Measurements from ENCODE around the gene YPEL2. TPM values are rescaled to one million over a fixed set of nuclear protein-coding genes. Genes with fewer than 3 reads are reported as not detected.

YPEL2 gene
- total RNA-seq, 1 donor from 2014 or later: 19.5 TPM

DNA sequence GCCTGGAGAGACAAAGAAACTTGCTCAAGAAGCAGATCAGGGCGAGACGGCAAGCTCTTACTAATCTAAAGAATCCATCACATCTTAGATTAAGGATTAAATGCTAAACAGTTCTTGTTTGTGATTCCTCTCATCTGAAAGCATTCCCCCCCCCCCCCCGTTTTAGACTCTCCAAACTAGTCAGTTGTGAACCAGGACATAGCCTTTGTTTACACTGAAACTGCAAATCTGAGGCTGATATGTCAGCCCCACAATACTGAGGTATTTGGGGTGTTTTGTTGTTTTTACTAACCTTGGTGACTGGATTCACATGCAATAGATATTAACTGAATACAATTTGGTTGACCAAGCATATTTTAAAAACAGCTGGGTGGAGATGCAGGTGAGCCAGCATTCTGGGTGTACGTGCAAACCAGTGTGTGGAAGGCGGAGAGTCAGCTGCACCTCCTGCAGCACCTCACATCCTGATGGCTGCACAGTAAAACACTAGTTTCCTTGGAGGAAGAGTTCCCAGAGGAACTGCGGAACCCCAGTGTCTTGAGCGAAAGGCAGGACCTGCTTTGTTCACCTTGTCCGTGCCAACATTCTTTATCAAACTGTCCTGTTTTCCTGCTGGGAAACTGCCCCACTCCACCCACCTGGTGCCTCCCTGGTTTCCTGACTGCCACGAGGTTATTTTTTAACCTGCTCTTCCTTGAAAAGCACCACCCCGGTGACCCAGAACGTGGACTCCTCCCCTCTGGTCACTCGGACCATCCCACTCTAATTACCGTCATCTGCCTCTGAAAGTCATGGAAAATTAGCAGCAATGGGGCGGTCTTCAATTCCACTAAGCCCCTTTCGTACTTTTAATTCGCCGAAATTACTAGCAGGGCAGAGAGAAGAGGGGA, 1.2 kb upstream of the YPEL2 start:
- no peak for DNase-seq
- H3K9me3 Mint-ChIP-seq: no peaks in the 10 kb centered on the region
- H3K36me3 Mint-ChIP-seq (ENCODE audit: low read depth): peaks cover 4% of the 10 kb centered on the region
- CTCF ChIA-PET: interaction anchor here (0.6 to 12.6 kb wide), 36 partner anchors 8 to 235 kb away, joined by 3 to 222 read pairs (median 5); no protein-coding TSS in a partner anchor
- peaks cover 52% of the 10 kb centered on the region for H3K4me1 Mint-ChIP-seq
- H3K27me3 Mint-ChIP-seq: no peaks in the 10 kb centered on the region
- POLR2A ChIA-PET: interaction anchor here (0.6 to 4.2 kb wide), 9 partner anchors 20 to 1706 kb away, joined by 3 to 56 read pairs (median 4); no protein-coding TSS in a partner anchor
- ATAC-seq (ENCODE audit: low read depth): no peak
- peak overlapping the region; percentile 79 for H3K27ac Mint-ChIP-seq
- TF ChIP-seq, protein P1, sequence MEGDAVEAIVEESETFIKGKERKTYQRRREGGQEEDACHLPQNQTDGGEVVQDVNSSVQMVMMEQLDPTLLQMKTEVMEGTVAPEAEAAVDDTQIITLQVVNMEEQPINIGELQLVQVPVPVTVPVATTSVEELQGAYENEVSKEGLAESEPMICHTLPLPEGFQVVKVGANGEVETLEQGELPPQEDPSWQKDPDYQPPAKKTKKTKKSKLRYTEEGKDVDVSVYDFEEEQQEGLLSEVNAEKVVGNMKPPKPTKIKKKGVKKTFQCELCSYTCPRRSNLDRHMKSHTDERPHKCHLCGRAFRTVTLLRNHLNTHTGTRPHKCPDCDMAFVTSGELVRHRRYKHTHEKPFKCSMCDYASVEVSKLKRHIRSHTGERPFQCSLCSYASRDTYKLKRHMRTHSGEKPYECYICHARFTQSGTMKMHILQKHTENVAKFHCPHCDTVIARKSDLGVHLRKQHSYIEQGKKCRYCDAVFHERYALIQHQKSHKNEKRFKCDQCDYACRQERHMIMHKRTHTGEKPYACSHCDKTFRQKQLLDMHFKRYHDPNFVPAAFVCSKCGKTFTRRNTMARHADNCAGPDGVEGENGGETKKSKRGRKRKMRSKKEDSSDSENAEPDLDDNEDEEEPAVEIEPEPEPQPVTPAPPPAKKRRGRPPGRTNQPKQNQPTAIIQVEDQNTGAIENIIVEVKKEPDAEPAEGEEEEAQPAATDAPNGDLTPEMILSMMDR (IDR thresholded peaks at IDR 0.05): no peak
- intact Hi-C loops (cut with micrococcal nuclease): loop anchor here (5.0 kb wide), 1 partner anchor 712 kb away; no protein-coding TSS in a partner anchor
- H3K4me3 Mint-ChIP-seq: peak overlapping the region; percentile 59

DNA sequence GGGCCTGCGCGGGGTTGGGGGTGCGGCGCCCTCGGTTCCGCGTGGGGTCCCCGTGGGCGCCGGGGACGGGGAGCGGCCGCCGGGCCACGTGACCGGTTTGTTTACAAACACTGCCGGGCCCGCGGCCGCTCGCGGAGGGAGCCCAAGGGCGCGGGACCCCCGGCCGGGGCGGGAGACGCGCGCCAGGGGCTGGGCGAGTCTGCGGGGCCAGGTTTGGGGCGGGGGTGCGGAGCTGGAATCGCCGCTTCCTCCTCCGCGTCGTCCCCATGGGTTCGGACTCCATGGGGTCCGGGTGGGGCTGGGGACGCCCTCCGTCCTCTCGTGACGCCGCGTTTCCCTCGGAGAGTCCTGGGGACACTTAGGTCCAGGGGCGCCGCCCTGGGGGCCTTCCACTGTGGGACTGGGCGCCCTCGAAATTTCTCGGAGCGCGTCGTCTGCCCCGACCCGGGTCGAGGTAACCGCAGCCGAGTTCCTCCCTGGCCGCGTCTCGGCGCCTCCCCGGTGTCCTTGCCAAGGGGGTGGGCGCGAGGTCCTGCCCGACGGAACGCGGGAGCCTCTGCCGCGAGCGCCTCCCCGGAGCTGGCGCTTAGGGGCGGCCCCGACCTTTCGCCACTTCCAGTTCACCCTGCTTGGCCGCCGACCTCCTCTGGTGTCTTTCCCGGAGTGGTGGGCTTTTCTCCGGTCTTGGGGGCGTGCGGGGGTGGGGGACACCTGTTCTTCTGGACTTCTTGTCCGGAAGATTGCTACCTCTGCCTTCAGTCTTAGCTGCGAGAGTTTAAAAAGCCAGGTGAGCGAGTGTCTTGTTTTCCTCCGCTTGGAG, 684 bp downstream of the YPEL2 start:
- TF ChIP-seq, protein P1 (IDR thresholded peaks at IDR 0.05): no peak
- ATAC-seq (ENCODE audit: low read depth) (peak; percentile 9), DNase-seq (peak; percentile 39)
- H3K27ac Mint-ChIP-seq: peak overlapping the region; percentile 81
- no peaks in the 10 kb centered on the region for H3K9me3 Mint-ChIP-seq
- H3K27me3 Mint-ChIP-seq: no peaks in the 10 kb centered on the region
- peak overlapping the region; percentile 90 for H3K4me3 Mint-ChIP-seq
- peaks cover 66% of the 10 kb centered on the region for H3K4me1 Mint-ChIP-seq
- ChIA-PET POLR2A (interaction anchor here (0.6 to 4.2 kb wide), 15 partner anchors 11 to 287 kb away, joined by 3 to 56 read pairs (median 5); partner anchors contain the start of gene CLTC), CTCF (interaction anchor here (0.7 to 12.6 kb wide), 6 partner anchors 18 to 108 kb away, joined by 3 to 222 read pairs (median 4); no protein-coding TSS in a partner anchor)
- peaks cover 4% of the 10 kb centered on the region for H3K36me3 Mint-ChIP-seq (ENCODE audit: low read depth)
- intact Hi-C loops (cut with micrococcal nuclease): loop anchor here (1.0 to 5.0 kb wide), 4 partner anchors 18 to 710 kb away; no protein-coding TSS in a partner anchor

DNA sequence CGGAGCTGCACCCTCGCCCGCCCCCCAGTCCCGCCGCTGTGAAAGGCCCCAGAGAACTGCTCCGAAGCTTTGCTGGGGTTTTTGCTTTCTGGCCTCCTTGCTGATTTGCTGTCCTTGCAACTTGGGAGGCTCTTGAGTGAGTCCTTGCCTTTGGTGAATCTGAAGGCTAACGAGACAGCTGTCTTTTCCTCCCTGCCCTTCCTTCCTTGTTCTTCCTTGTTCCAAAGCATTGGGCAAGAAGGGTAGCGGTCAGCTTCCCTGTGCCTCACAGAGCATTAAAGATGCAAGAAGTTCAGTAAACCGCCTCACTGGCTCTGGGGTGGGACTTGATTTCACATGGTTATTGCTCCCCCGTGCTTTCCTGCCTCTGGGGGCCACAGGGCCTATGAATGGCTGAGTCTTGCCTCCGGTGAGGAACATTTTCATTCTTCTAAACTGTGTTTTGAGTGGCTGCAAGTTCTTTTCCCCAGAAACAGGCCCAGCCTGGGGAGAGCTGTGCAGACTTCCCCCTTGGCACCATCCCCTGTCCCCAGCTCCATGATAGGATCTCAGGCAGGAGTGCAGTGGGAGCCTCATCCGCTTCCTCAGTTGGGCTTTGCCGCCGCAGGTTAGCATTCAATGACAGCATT, 1.4 kb downstream of the YPEL2 start:
- ChIA-PET POLR2A (interaction anchor here (0.6 to 4.2 kb wide), 13 partner anchors 10 to 286 kb away, joined by 3 to 56 read pairs (median 5); partner anchors contain the start of gene CLTC), CTCF (interaction anchor here (0.8 to 12.6 kb wide), 5 partner anchors 18 to 107 kb away, joined by 3 to 222 read pairs (median 5); no protein-coding TSS in a partner anchor)
- peak overlapping the region; percentile 81 for H3K27ac Mint-ChIP-seq
- H3K27me3 Mint-ChIP-seq: no peaks in the 10 kb centered on the region
- no peaks in the 10 kb centered on the region for H3K9me3 Mint-ChIP-seq
- ATAC-seq (ENCODE audit: low read depth) (no peak), DNase-seq (no peak)
- intact Hi-C loops (cut with micrococcal nuclease): loop anchor here (1.0 to 5.0 kb wide), 2 partner anchors 17 to 709 kb away; no protein-coding TSS in a partner anchor
- H3K36me3 Mint-ChIP-seq (ENCODE audit: low read depth): peaks cover 4% of the 10 kb centered on the region
- H3K4me3 Mint-ChIP-seq: peak overlapping the region; percentile 90
- TF ChIP-seq, protein P1 (IDR thresholded peaks at IDR 0.05): no peak
- H3K4me1 Mint-ChIP-seq: peaks cover 66% of the 10 kb centered on the region

DNA sequence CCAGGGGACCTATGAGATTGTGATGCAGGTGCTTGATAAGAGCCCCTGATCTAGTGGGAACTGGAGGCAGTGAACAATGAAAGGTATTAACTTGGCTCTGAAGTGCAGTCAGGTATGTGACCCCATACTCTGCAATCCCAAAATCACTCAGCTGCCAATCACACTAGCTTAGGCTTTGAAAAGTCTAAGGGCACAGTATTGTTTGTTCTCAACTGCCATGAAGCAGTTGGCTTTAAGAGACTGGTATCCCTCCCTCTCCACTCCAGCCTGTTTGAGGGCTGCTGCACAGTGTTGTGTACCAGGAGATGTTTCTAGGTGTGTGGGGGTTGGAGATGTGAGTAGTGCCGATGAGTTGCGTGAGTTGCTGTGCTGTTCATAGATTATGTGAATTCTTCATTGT, 2.4 kb downstream of the YPEL2 start:
- intact Hi-C loops (cut with micrococcal nuclease): loop anchor here (5.0 kb wide), 1 partner anchor 708 kb away; no protein-coding TSS in a partner anchor
- DNase-seq (no peak), ATAC-seq (ENCODE audit: low read depth) (no peak)
- Mint-ChIP-seq H3K27ac (no peak overlapping the region), H3K4me1 (peaks cover 66% of the 10 kb centered on the region), H3K9me3 (no peaks in the 10 kb centered on the region), H3K4me3 (peak overlapping the region; percentile 28), H3K27me3 (no peaks in the 10 kb centered on the region), H3K36me3 (ENCODE audit: low read depth) (peaks cover 9% of the 10 kb centered on the region)
- TF ChIP-seq, protein P1 (IDR thresholded peaks at IDR 0.05): no peak
- ChIA-PET CTCF (interaction anchor here (12.6 kb wide), 1 partner anchor 106 kb away, joined by 222 read pairs; no protein-coding TSS in a partner anchor), POLR2A (no interaction called here)
